SU-DHL-6 (cell line): Measurements from ENCODE around the gene ADGRG4.

ENCODE experiments used
- H2AFZ ChIP-seq: fragments of 200-600 bp; sonication (generic); 2 replicates; pipeline ENCODE4 v1.6.1; 2014; ENCODE audit warnings: low read depth, mild to moderate bottlenecking, moderate library complexity, mixed read lengths, antibody characterized with exemption, low read length; ENCODE audit not compliant: severe bottlenecking
- H3F3A ChIP-seq: fragments of 200-600 bp; shearing (Covaris generic); 2 replicates; pipeline ENCODE4 v1.6.0; 2016; ENCODE audit warnings: antibody characterized with exemption, mild to moderate bottlenecking; ENCODE audit not compliant: insufficient read depth
- H3K27ac ChIP-seq: fragments of 200-600 bp; sonication (generic); 2 replicates; pipeline ENCODE4 v1.5.1; 2016; ENCODE audit warnings: low read depth, mild to moderate bottlenecking, low read length, moderate library complexity, mixed read lengths
- H3K27me3 ChIP-seq: fragments of 200-600 bp; sonication (generic), shearing (Covaris generic); 2 replicates; pipeline ENCODE4 v1.6.0; 2014; ENCODE audit warnings: mild to moderate bottlenecking, low read length
- H3K36me3 ChIP-seq: fragments of 200-600 bp; sonication (generic); 2 replicates; pipeline ENCODE4 v1.6.1; 2014; ENCODE audit warnings: mild to moderate bottlenecking, low read length, mixed read lengths
- H3K4me2 ChIP-seq: fragments of 300-600, 200-600 bp; shearing (Covaris generic), sonication (generic); 2 replicates; pipeline ENCODE4 v1.6.0; 2014; ENCODE audit warnings: low read length, low read depth, mild to moderate bottlenecking; ENCODE audit not compliant: poor library complexity, severe bottlenecking
- H3K4me3 ChIP-seq: fragments of 200-600 bp; sonication (generic); 2 replicates; pipeline ENCODE4 v1.5.1; 2014; ENCODE audit warnings: antibody characterized with exemption, low read length, mild to moderate bottlenecking, mixed read lengths; ENCODE audit not compliant: insufficient read depth, poor library complexity, severe bottlenecking
- H3K79me2 ChIP-seq: fragments of 200-600 bp; sonication (generic); 2 replicates; pipeline ENCODE4 v1.6.1; 2014; ENCODE audit warnings: mild to moderate bottlenecking, low read length, moderate library complexity; ENCODE audit not compliant: insufficient read depth
- H3K9ac ChIP-seq: fragments of 200-600 bp; sonication (generic); 2 replicates; pipeline ENCODE4 v1.7.0; 2014; ENCODE audit warnings: mild to moderate bottlenecking, low read length
- H3K9me2 ChIP-seq: fragments of 200-600 bp; sonication (generic); replicated peaks from 2 replicates; pipeline ENCODE4 v1.6.1; 2014; ENCODE audit warnings: low read length; ENCODE audit not compliant: insufficient read depth
- H3K9me3 ChIP-seq: fragments of 200-600 bp; sonication (generic); 2 replicates; pipeline ENCODE4 v1.6.1; 2014; ENCODE audit warnings: low read length, mixed read lengths; ENCODE audit not compliant: insufficient read depth
- H4K20me1 ChIP-seq: fragments of 200-600 bp; sonication (generic); 2 replicates; pipeline ENCODE4 v1.6.1; 2014; ENCODE audit warnings: low read depth, mild to moderate bottlenecking, antibody characterized with exemption, low read length, moderate library complexity, mixed read lengths
- CTCF ChIP-seq: fragments of 200-600 bp; sonication (generic); IDR thresholded peaks from one replicate; pipeline ENCODE4 v1.5.1; 2017; ENCODE audit warnings: antibody characterized with exemption, mild to moderate bottlenecking, low read length, moderate library complexity; ENCODE audit not compliant: insufficient read depth, poor library complexity, severe bottlenecking
- EZH2phosphoT487 ChIP-seq: fragments of 200-600 bp; sonication (generic), shearing (Covaris generic); conservative IDR thresholded peaks from 2 replicates; pipeline ENCODE4 v1.6.1; 2018; ENCODE audit warnings: mild to moderate bottlenecking, antibody characterized with exemption, low read length, moderate library complexity, mixed read lengths

The ADGRG4 gene

GRCh38 chrX:136268051-136269048 is 32.4 kb upstream of the ADGRG4 start:
- no peak overlapping the region for H3K9ac ChIP-seq
- no peak overlapping the region for H3K27ac ChIP-seq
- H3K36me3 ChIP-seq = no peaks in the 10 kb centered on the region
- H3K9me3 ChIP-seq = no peaks in the 10 kb centered on the region
- no peaks in the 10 kb centered on the region for H3F3A ChIP-seq
- no peaks in the 10 kb centered on the region for H4K20me1 ChIP-seq
- H3K9me2 ChIP-seq = no peaks in the 10 kb centered on the region
- H3K79me2 ChIP-seq = no peaks in the 10 kb centered on the region
- peak overlapping the region; percentile 48 for H2AFZ ChIP-seq
- no peaks in the 10 kb centered on the region for H3K27me3 ChIP-seq
- TF ChIP-seq CTCF (peak; percentile 64), EZH2phosphoT487 (no peak)
- no peak overlapping the region for H3K4me2 ChIP-seq
- H3K4me3 ChIP-seq = no peak overlapping the region

GRCh38 chrX:136269921-136270320 is 30.8 kb upstream of the ADGRG4 start:
- Histone ChIP-seq H4K20me1 (no peaks in the 10 kb centered on the region), H3K27me3 (no peaks in the 10 kb centered on the region), H3K9ac (no peak overlapping the region), H3K27ac (no peak overlapping the region), H3K9me3 (no peaks in the 10 kb centered on the region), H3K36me3 (no peaks in the 10 kb centered on the region), H3K9me2 (no peaks in the 10 kb centered on the region), H3K4me2 (no peak overlapping the region), H3F3A (no peaks in the 10 kb centered on the region), H3K79me2 (no peaks in the 10 kb centered on the region), H2AFZ (no peak overlapping the region), H3K4me3 (no peak overlapping the region)
- TF ChIP-seq EZH2phosphoT487 (no peak), CTCF (no peak)

GRCh38 chrX:136271300-136271699 is 29.5 kb upstream of the ADGRG4 start:
- Histone ChIP-seq H3K36me3 (no peaks in the 10 kb centered on the region), H3K79me2 (no peaks in the 10 kb centered on the region), H4K20me1 (no peaks in the 10 kb centered on the region), H3K27me3 (no peaks in the 10 kb centered on the region), H3K4me3 (no peak overlapping the region), H3K9me2 (no peaks in the 10 kb centered on the region), H3F3A (no peaks in the 10 kb centered on the region), H3K9ac (no peak overlapping the region), H3K27ac (no peak overlapping the region), H3K9me3 (no peaks in the 10 kb centered on the region), H2AFZ (no peak overlapping the region), H3K4me2 (no peak overlapping the region)
- no peak for TF ChIP-seq CTCF
- no peak for TF ChIP-seq EZH2phosphoT487
